Measurements from ENCODE around the gene MAPK1IP1L. TPM values are rescaled to one million over a fixed set of nuclear protein-coding genes. Genes with fewer than 3 reads are reported as not detected.
A peak's percentile ranks its signal among the peaks of the same experiment; 100 is the strongest.
"Not testable (repeated sequence)": the region's sequence is repeated elsewhere in the genome, so short reads cannot be mapped to it uniquely, and the experiment has no call there.

Gene MAPK1IP1L
- total RNA-seq: 85.0 to 91.7 TPM (median 87.3 TPM) in 3 replicates
- long read RNA-seq, partial matches to known transcripts: 6 of 100 reads
- long read RNA-seq, other reads (novel, unspliced or antisense): 93 of 100 reads

GRCh38 chr14:55051423-55052268, at the start of gene MAPK1IP1L:
TSS of gene MAPK1IP1L (plus strand) at chr14:55051647. CDS start at chr14:55061684, 10,037 bp downstream.
- Mint-ChIP-seq H3K9me3 (ENCODE audit: low read depth) (no peaks in the 10 kb centered on the region), H3K27ac (ENCODE audit: unreplicated experiment) (peak within 1 kb of the TSS; percentile 100), H3K36me3 (ENCODE audit: low read depth) (peaks cover 4% of the 10 kb centered on the region), H3K4me1 (ENCODE audit: low read depth) (peaks cover 33% of the 10 kb centered on the region), H3K4me3 (ENCODE audit: unreplicated experiment) (peak within 1 kb of the TSS; percentile 94), H3K27me3 (ENCODE audit: low read depth) (no peaks in the 10 kb centered on the region)
- DNase-seq (ENCODE audit: low spot score): peak; percentile 96
- peak; percentile 95 for TF ChIP-seq CTCF (IDR thresholded peaks at IDR 0.05)

- H3K4me3 Mint-ChIP-seq (ENCODE audit: unreplicated experiment): no peak overlapping the region
- no peak for DNase-seq (ENCODE audit: low spot score)
- no peaks in the 10 kb centered on the region for H3K4me1 Mint-ChIP-seq (ENCODE audit: low read depth)
- TF ChIP-seq CTCF (IDR thresholded peaks at IDR 0.05): no peak
- no peaks in the 10 kb centered on the region for H3K9me3 Mint-ChIP-seq (ENCODE audit: low read depth)
- H3K27ac Mint-ChIP-seq (ENCODE audit: unreplicated experiment): no peak overlapping the region
- no peaks in the 10 kb centered on the region for H3K27me3 Mint-ChIP-seq (ENCODE audit: low read depth)
- no peaks in the 10 kb centered on the region for H3K36me3 Mint-ChIP-seq (ENCODE audit: low read depth)
These were observed 46.4 kb upstream of the MAPK1IP1L start for GRCh38 chr14:55005071-55005470.

GRCh38 chr14:55015006-55015405, 36.4 kb upstream of the MAPK1IP1L start:
- Mint-ChIP-seq H3K36me3 (ENCODE audit: low read depth) (no peaks in the 10 kb centered on the region), H3K27ac (ENCODE audit: unreplicated experiment) (no peak overlapping the region), H3K4me1 (ENCODE audit: low read depth) (no peaks in the 10 kb centered on the region), H3K27me3 (ENCODE audit: low read depth) (no peaks in the 10 kb centered on the region), H3K9me3 (ENCODE audit: low read depth) (no peaks in the 10 kb centered on the region), H3K4me3 (ENCODE audit: unreplicated experiment) (no peak overlapping the region)
- no peak for DNase-seq (ENCODE audit: low spot score)
- TF ChIP-seq CTCF (IDR thresholded peaks at IDR 0.05): no peak

GRCh38 chr14:55019968-55020554, 31.4 kb upstream of the MAPK1IP1L start:
- Mint-ChIP-seq H3K27ac (ENCODE audit: unreplicated experiment) (no peak overlapping the region), H3K36me3 (ENCODE audit: low read depth) (no peaks in the 10 kb centered on the region)
- DNase-seq (ENCODE audit: low spot score): no peak

GRCh38 chr14:55024365-55024764, 27.1 kb upstream of the MAPK1IP1L start:
- not testable (repeated sequence) for H3K4me3 Mint-ChIP-seq (ENCODE audit: unreplicated experiment); H3K27me3 Mint-ChIP-seq (ENCODE audit: low read depth); H3K36me3 Mint-ChIP-seq (ENCODE audit: low read depth); DNase-seq (ENCODE audit: low spot score); H3K27ac Mint-ChIP-seq (ENCODE audit: unreplicated experiment); H3K9me3 Mint-ChIP-seq (ENCODE audit: low read depth)
- H3K4me1 Mint-ChIP-seq (ENCODE audit: low read depth): peaks cover 34% of the 10 kb centered on the region

More at GRCh38 chr14:55019968-55020554, 31.4 kb upstream of the MAPK1IP1L start:
- H3K9me3 Mint-ChIP-seq (ENCODE audit: low read depth): no peaks in the 10 kb centered on the region
- H3K4me1 Mint-ChIP-seq (ENCODE audit: low read depth): no peaks in the 10 kb centered on the region
- H3K27me3 Mint-ChIP-seq (ENCODE audit: low read depth): no peaks in the 10 kb centered on the region
- no peak overlapping the region for H3K4me3 Mint-ChIP-seq (ENCODE audit: unreplicated experiment)
- TF ChIP-seq CTCF (IDR thresholded peaks at IDR 0.05): no peak

Measured in chondrocyte (in vitro differentiated cells).